SK-N-SH (cell line): Measurements from ENCODE around the gene DNASE2.

Experiments
- CTCF ChIP-seq: fragments of 200-600 bp; sonication (generic); IDR thresholded peaks from 2 replicates; pipeline ENCODE4 v1.6.1; 2017; ENCODE audit warnings: antibody characterized with exemption, mild to moderate bottlenecking, moderate library complexity
- ELF1 ChIP-seq: IDR thresholded peaks from 2 replicates; pipeline ENCODE4 v1.4.0; 2012
- EZH2phosphoT487 ChIP-seq: fragments of 200-600 bp; sonication (generic); IDR thresholded peaks from 2 replicates; pipeline ENCODE4 v1.6.1; 2017; ENCODE audit warnings: low read depth, mixed run types, mild to moderate bottlenecking, antibody characterized with exemption, moderate library complexity, borderline replicate concordance
- FOXM1 ChIP-seq: IDR thresholded peaks from 2 replicates; pipeline ENCODE4 v1.4.0; 2012; ENCODE audit warnings: low read depth, mild to moderate bottlenecking
- GATA2 ChIP-seq: sonication (generic); formaldehyde crosslinking; IDR thresholded peaks from 2 replicates; pipeline ENCODE4 v1.5.0; 2020; ENCODE audit warnings: mild to moderate bottlenecking, missing genetic modification reagents
- PBX3 ChIP-seq: IDR thresholded peaks from 2 replicates; pipeline ENCODE4; 2012
- RXRA ChIP-seq: IDR thresholded peaks from 2 replicates; pipeline ENCODE4 v1.4.0; 2012; ENCODE audit warnings: low read depth, mild to moderate bottlenecking, borderline replicate concordance
- SIN3A ChIP-seq: IDR thresholded peaks from 2 replicates; pipeline ENCODE4 v1.6.1; 2012; ENCODE audit warnings: low read depth, mild to moderate bottlenecking, low read length, moderate library complexity, borderline replicate concordance

- TF ChIP-seq RXRA (no peak), CTCF (no peak), ELF1 (no peak), PBX3 (no peak), EZH2phosphoT487 (no peak), FOXM1 (no peak), SIN3A (no peak), GATA2 (CRISPR knock-in tag) (no peak)
These were observed 25.9 kb upstream of the DNASE2 start for GRCh38 chr19:12907166-12907565.
